Measurements from ENCODE around the gene CEP85L. TPM values are rescaled to one million over a fixed set of nuclear protein-coding genes. Genes with fewer than 3 reads are reported as not detected.

Gene CEP85L
- total and polyA plus RNA-seq, 2 of the 13 experiments (the other 11 are each of a cell fraction or from before 2014, with no cell fraction given), result 0.44 to 1.7 TPM

DNA sequence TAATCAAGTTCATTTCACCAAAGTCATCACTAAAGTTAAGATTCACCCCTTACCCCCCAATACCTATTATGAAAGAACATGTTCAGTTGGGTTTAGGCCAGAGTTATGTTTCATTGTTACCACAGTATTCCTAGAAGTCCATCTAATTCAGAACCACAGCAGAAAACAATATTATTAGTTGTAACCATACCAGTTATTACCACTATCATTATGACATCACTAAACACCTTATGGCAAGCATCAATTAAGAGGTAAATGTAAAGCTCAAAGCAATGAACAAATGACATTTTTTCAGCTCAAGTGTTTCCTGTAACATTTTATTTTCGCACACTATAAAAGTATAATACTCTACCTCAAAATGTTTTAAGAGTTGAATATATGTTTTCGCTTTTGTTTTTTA, 4.4 kb downstream of the CEP85L start (continued):
- TF ChIP-seq UBTF (CRISPR knock-in tag; IDR thresholded peaks at IDR 0.05) (no peak), SATB2 (CRISPR knock-in tag; IDR thresholded peaks at IDR 0.05) (no peak), LBX2 (CRISPR knock-in tag; IDR thresholded peaks at IDR 0.05; ENCODE audit: borderline replicate concordance) (no peak), SMAD3 (CRISPR knock-in tag; IDR thresholded peaks at IDR 0.05) (no peak)

- H3K36me3 ChIP-seq (replicated peaks in 1 of 2; ENCODE audit: control insufficient read depth in 1 of 2, insufficient read depth in 2 of 2, low read length in 2 of 2), result no peaks in the 10 kb centered on the region
- no peak overlapping the region for H3K27ac ChIP-seq (ENCODE audit: extremely low read length, insufficient read depth, low read length)
- H4K20me1 ChIP-seq (ENCODE audit: insufficient read depth, low read length), result no peaks in the 10 kb centered on the region
- FAIRE-seq, result no peak
- H2AFZ ChIP-seq (ENCODE audit: low read length), result no peak overlapping the region
- peaks cover 11% of the 10 kb centered on the region for H3K4me1 ChIP-seq (ENCODE audit: insufficient read depth, low read length)
- no peak overlapping the region for H3K9ac ChIP-seq (ENCODE audit: insufficient read depth, low read depth, low read length)
- H3K9me3 ChIP-seq (ENCODE audit: low read length), result no peaks in the 10 kb centered on the region
- peak; percentile 83 for ATAC-seq
- H3K4me3 ChIP-seq (replicated peaks in 1 of 3; ENCODE audit: insufficient read depth in 1 of 3, low read depth in 2 of 3, low read length in 3 of 3), result no peak overlapping the region
- intact Hi-C loops (cut with micrococcal nuclease; ENCODE audit: unreplicated experiment) (no loop called here), in situ Hi-C loops (cut with HindIII; ENCODE audit: extremely low pct_ligation_motif_present, low pct_unique_long_range_greater_than_20kb) (no loop called here)
- no peak overlapping the region for H3K4me2 ChIP-seq (ENCODE audit: low read depth, low read length)
- DNase-seq (ENCODE audit: low spot score), result peak; percentile 11
- WGBS (ENCODE audit: low lambda C conversion rate), result 27% methylated on average over 2 of the region's 2 CpGs
- POLR2A ChIA-PET, result no interaction called here
- no TSS peak for BruUV-seq (replicated peaks)
- no peaks in the 10 kb centered on the region for H3K79me2 ChIP-seq (ENCODE audit: insufficient read depth, low read length)
- CTCF ChIA-PET (ENCODE audit: low intra/inter-chr PET ratio, low total read pairs), result no interaction called here
- H3K27me3 ChIP-seq (ENCODE audit: control insufficient read depth in 1 of 2, insufficient read depth in 2 of 2, low read length in 2 of 2), result peaks cover 0 to 13% of the 10 kb centered on the region in 2 experiments; a peak in 3 of 5 replicates
- TF ChIP-seq ATF7 (IDR thresholded peaks at IDR 0.05) (no peak), ATF7 (CRISPR knock-in tag; IDR thresholded peaks at IDR 0.05) (no peak), RCOR2 (CRISPR knock-in tag; IDR thresholded peaks at IDR 0.05) (no peak), POLR2AphosphoS5 (IDR thresholded peaks at IDR 0.05; ENCODE audit: low read depth, low read length) (no peak), RXRB (CRISPR knock-in tag; IDR thresholded peaks at IDR 0.05; ENCODE audit: borderline replicate concordance) (peak; percentile 47; the same call in 1 of the 2 replicates), SOX6 (IDR thresholded peaks at IDR 0.05) (no peak), SOX6 (CRISPR knock-in tag; IDR thresholded peaks at IDR 0.05) (0 out of 2 replicates have a peak, but pooled peaks have one; percentile 30), NR2F1 (CRISPR knock-in tag; IDR thresholded peaks at IDR 0.05) (peak; percentile 86 to 93), FOXP4 (CRISPR knock-in tag; IDR thresholded peaks at IDR 0.05) (peak; percentile 77), SAP130 (CRISPR knock-in tag; IDR thresholded peaks at IDR 0.05; ENCODE audit: low read depth) (peak; percentile 50; the same call in 1 of the 2 replicates), ZNF501 (CRISPR knock-in tag; IDR thresholded peaks at IDR 0.05) (0 out of 2 replicates have a peak, but pooled peaks have one; percentile 56), ZNF607 (CRISPR knock-in tag; IDR thresholded peaks at IDR 0.05; ENCODE audit: borderline replicate concordance) (no peak), FOXP1 (IDR thresholded peaks at IDR 0.05) (no peak), FOXP1 (CRISPR knock-in tag; IDR thresholded peaks at IDR 0.05) (peak; percentile 79), RARA (CRISPR knock-in tag; IDR thresholded peaks at IDR 0.05) (peak; percentile 87), NR2F6 (IDR thresholded peaks at IDR 0.05) (peak; percentile 61), NR2F6 (CRISPR knock-in tag; IDR thresholded peaks at IDR 0.05) (peak; percentile 91)
- TF ChIP-seq, protein P1, sequence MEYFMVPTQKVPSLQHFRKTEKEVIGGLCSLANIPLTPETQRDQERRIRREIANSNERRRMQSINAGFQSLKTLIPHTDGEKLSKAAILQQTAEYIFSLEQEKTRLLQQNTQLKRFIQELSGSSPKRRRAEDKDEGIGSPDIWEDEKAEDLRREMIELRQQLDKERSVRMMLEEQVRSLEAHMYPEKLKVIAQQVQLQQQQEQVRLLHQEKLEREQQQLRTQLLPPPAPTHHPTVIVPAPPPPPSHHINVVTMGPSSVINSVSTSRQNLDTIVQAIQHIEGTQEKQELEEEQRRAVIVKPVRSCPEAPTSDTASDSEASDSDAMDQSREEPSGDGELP (IDR thresholded peaks at IDR 0.05; ENCODE audit: borderline replicate concordance, low read depth), result peak; percentile 51; the same call in 1 of the 2 replicates
These were observed 6.0 kb downstream of the CEP85L start for GRCh38 chr6:118645395-118645794.

Data from HepG2 (cell line).